Measurements from ENCODE around the gene ZSCAN10.

- no peak for TF ChIP-seq CTCF (IDR thresholded peaks at IDR 0.05)
- TF ChIP-seq POLR2AphosphoS5 (IDR thresholded peaks at IDR 0.05) = no peak
- no peak for TF ChIP-seq POLR2A (IDR thresholded peaks at IDR 0.05)
- TF ChIP-seq EP300 (IDR thresholded peaks at IDR 0.05; ENCODE audit: low read depth) = no peak
Measured at GRCh38 chr16:3099732-3100499, 822 bp upstream of the ZSCAN10 start.
